ENCODE data around the gene TCEA3.
A peak's percentile ranks its signal among the peaks of the same experiment; 100 is the strongest.

The TCEA3 gene

GRCh38 chr1:23358310-23358875 lies 66.2 kb downstream of the TCEA3 start:
- no peak for DNase-seq

GRCh38 chr1:23357138-23357908 lies 67.2 kb downstream of the TCEA3 start:
- no peak for DNase-seq

DNA sequence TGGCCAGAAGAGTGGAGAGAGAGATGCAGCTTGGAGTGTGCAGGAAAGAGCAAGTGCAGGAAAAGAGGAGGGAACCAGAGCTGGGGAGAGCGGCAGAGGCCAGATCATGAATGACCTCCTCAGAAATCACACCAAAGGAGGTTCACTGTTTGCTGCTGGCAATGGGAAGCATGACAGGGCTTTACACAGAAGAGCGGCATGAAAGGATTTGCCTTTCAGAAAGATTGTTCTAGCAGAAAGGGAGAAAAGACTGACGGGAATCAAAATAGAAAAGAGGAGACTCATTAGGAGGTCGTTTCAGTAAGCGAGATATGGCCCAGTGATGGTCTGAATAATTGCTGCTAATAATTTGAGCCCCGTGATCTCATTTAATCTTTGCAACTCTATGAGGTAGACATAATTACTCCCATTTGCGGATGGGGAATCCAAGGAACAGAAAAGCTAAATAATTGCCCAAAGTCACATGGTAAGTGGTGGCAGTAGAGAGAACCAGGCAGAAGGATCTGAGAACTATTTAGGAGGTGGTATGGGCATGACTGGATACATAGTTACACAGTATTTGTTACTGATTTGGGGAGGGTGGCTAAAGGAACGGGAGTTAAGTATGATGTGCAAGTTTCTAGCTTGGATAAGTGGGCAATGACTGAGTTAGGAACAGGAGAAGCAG lies 67.9 kb downstream of the TCEA3 start:
- no peak for DNase-seq

GRCh38 chr1:23354245-23354644 lies 70.3 kb downstream of the TCEA3 start:
- DNase-seq, result no peak

- DNase-seq, result no peak
Measured at GRCh38 chr1:23352096-23352695, 72.4 kb downstream of the TCEA3 start.

- no peak for DNase-seq
Measured at GRCh38 chr1:23345920-23346319, 78.6 kb downstream of the TCEA3 start.

DNA sequence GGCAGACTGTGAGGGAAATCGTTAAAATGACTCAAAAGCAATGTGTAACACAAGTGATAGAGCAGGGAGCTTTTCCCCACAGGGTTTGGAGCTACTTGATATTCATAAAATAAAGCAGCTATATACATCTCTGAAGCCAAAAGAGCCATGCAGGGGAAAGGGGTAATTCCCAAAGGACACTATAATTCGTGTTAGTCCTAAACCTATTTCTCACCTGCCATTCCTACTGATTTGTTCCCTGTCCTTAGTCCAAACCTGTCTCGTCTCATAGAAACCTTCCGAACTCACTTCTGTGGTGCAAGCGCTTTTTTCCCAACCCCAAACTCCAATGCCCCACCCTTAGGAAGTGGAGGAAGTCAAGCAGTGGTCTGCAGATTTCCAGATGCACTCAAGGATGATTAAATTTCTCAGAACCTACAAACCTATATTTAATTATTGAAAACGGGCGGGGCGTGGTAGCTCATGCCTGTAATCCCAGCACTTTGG lies 79.5 kb downstream of the TCEA3 start:
- DNase-seq, result no peak

DNA sequence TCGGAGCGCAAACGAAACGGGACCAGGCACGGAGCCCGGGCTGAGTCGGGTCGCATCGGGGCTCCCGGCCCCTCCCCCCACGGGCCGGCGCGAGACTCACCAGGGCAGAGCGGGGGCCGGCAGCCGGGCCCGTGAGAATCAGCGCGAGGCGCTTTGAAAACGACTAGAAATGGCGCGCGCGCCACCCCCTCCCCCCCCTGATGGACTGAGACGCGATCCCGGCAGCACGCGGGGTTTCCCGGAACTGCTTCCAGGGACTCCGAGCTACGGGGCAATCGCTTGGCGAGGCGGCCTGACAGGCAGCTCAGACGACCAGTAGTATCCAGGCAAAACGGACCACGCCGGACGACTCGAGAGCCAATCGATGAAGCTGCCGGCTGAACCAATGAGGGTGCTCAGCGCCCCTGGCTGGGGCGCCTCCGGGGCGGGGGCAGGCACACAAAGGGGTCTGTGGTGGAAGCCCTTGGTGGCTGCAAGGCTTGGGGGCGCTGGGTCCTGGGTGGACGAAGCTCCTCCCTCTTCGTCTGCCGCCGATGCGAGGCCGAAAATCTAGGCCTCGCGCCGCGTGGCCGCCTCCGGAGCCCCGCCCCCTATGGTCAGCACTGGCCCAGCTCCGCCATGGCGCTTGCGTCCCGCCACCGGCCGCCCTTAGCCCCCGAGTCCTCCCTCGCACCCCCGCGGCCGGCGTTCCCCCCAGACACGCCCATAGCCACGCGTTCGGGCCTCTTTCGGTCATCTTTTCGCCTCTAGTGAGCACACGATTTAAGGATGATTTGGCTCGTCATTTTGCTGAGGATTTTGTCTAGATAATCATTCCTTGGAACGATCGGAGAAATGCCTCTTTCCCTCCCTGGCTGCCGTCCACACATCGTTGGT lies 80.2 kb downstream of the TCEA3 start, which contains the start of gene HNRNPR:
Gene HNRNPR, minus strand, starts transcription at position 174 of the 876 bp plus-strand sequence. CDS start 3,276 bp downstream, outside the sequence.
- DNase-seq, result peak; percentile 100

- DNase-seq, result peak; percentile 62
Measured at GRCh38 chr1:23343221-23344110, 81.1 kb downstream of the TCEA3 start.

DNA sequence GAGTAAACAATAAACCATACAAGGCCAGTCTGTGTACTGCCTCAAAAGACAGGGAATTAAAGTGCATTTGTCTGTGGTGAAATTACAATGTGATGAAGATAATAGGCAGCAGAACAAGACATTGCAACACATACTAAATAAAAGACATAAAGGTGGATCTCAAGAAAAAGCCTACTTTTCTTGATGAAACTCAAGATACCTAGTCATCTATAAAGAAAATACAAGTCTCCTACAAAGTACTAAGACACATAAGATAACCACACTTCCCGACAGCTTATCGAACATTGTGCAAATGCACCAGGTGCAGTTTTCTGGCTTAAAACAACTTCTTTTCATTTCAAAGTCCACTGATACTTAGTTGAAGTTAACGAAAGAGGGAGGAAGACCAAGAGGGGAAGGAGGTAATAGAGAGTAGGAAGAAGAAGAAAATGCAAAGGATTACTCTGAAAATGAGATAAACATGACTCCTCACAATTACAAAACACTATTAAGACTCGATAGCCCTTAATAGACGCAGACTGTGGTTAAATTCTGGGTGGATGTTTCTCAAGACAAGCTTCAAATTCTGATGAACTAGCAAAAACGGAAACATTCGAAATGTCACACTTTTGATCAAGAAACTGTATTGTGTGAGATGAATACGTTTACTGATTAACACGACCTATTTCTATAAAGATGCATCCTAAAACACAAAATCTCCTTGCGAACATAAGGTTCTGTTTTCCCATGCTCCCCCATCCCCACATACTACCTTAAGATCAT lies 82.4 kb downstream of the TCEA3 start:
- no peak for DNase-seq

GRCh38 chr1:23339632-23340031 lies 84.9 kb downstream of the TCEA3 start:
- DNase-seq, result no peak

- no peak for DNase-seq
Measured at GRCh38 chr1:23337869-23338268, 86.7 kb downstream of the TCEA3 start.

DNA sequence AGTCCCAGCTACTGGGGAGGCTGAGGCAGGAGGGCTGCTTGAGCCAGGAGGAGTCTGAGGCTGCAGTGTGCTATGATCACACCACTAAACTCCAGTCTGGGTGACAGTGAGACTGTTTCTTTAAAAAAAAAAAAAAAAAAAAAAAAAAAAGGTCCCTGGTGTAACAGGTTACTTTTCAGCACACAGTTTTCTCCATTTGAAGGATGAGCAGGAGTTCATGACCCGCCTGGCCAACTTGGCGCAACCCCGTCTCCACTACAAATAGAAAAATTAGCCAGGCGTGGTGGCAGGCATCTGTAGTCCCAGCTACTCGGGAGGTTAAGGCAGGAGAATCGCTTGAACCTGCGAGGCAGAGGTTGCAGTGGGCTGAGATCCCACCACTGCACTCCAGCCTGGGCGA lies 92.8 kb downstream of the TCEA3 start:
- DNase-seq, result no peak
